GM19193 (cell line): Measurements from ENCODE around the gene MAMDC4.

Experiments
- POLR2A ChIP-seq: IDR thresholded peaks from 4 replicates; pipeline ENCODE4 v1.6.1; 2011; ENCODE audit not compliant: insufficient read depth, insufficient read length; ENCODE audit errors: extremely low read depth

MAMDC4 gene

DNA sequence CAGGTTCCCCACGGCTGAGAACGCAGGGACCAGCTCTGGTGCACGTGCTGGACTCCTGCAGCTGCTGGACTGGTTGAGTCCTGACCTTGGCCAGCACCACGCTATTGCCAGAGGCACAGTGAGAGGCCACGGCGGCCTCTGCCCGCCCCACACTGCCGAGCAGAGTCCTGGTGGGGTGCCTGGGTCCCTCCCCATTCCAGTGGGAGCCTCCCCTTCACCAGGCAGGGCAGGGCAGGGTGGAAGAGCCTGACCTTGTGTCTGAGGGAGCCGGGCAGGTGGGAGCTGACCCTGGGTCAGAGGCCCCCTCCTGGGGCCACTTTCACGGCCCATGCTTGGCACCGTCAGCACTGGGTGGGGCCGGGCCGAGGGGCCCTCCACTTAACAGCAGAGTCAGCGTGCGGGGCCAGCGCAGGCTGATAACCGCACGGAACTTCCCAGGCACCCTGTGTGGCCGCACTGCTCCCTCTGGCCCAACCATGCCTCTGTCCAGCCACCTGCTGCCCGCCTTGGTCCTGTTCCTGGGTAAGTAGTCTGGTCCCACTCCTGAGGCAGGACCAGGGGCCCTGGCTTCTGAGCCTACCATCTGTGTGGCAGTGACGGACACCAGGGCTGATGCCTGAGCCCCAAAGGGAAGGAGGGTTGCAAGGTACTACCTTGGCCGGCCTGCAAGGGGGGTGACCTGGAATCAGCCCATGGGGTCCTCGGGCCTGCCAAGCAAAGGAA, at the start of gene MAMDC4:
Gene MAMDC4 (plus strand): TSS at position 406 of the 723 bp plus-strand sequence. CDS start 71 bp downstream, at position 477.
- TF ChIP-seq POLR2A = no peak

DNA sequence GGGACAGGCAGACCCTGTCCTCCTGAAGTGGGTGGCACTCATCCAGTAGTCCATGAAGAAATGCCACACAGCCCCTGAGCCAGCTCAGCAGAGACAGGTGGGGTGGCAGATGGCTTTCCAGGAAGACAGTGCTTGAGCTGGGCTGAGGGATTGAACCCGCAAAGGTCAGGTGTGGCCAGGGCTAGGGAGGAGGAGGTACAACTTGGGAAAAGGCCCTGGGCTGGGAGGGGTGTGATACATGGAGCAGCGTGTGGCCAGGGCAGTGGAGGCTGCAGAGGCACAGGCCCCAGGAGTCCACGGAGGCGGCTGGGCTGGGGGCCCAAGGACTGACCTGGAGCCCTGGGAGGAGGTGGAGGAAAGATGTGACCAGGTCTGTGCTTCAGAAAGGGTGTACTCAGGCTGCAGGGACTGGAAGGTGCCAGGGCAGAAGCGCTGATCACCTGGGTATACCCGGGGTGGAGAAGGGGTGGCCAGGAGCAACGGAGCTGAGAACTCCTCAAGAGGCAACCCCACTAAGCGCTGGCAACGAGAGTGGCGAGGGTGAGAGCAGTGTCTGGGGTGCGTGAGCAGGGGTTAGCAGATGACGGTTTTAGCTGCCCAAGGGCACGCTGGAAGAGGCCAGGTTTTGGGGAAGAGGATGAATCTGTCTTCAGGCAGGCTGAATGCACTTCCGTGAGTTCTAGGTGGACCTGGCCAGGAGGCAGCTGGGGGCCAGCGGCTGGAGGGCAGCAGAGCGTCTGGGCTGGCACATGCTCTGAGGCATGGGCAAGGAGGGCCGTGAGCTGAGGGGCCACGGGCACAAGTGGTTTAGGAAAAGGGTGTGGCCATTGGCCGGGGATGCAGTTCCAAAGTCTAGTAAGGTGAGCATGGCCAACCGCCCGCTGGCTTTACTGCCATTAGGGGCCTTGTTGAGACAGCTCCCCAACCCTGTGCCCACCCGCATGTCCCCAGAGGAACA, 48.3 kb upstream of the MAMDC4 start:
- no peak for TF ChIP-seq POLR2A

DNA sequence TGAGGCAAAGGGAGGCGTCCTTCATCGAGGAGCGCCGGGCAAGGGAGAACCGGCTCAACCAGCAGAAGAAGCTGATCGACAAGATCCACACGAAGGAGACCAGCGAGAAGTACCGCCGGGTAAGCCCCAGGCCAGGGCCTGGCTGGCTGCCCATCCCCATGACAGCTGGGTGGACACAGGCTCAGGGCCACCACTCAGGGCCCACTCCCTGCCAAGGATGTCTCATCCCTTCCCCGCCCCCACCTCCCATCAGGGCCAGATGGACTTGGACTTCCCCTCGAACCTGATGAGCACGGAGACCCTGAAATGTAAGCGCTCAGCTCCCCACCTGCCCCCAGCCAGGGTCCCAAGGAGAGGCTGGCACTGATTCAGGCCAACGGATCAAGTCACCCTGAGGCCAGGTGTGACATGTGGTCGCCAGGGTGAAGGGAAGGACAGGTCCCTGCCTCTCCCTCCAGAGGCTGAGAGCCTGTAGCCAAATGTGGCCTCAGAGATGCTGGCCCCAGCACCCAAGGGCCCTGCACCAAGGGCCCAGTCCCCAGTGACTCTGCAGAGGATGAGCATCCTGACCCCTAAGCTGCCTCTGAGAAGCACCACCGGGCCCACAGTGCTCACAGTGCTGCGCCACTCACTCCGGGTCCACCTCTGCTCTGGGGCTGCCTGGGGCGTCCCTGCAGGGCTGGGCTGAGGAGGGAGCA, 47.5 kb upstream of the MAMDC4 start:
- TF ChIP-seq POLR2A = no peak

DNA sequence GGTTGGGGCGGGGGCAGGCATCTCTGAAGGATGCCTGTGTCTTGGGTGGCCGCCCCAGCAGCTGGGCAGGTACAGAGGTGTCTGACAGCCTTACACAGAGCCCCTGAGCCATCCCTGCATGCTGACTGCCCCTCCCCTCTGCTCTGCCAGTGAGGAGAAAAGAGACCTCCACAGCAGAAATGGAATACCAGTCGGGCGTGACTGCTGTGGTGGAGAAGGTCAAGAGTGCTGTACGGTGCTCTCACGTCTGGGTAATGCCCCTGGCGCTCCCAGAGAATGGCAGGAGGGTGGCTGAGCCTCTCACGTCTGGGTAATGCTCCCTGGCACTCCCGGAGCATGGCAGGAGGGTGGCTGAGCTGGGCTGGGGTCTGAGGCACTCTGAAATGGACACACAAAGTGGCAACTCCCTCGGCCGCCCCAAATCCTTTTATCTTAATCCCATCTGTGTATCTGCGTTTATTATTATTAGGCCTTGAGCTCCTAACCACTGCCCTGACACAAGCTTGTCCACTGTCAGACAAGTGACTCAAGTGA, 46.9 kb upstream of the MAMDC4 start:
- TF ChIP-seq POLR2A = no peak

DNA sequence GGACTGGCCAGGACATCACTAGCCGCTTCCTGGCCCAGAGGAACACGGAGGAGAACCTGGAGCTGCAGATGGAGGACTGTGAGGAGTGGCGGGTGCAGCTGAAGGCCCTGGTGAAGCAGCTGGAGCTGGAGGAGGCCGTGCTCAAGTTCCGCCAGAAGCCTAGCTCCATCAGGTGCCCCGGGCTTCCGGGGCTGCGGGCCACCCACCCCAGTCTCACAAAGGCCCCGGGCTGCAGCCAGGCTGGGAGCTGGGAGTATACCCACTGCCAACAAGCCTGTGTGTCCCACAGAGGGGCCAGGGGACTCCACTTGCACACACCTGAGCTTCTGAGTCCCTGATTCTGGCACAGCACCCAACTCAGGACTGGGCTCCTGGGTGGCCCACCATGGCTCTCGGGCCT, 46.1 kb upstream of the MAMDC4 start:
- TF ChIP-seq POLR2A = no peak

DNA sequence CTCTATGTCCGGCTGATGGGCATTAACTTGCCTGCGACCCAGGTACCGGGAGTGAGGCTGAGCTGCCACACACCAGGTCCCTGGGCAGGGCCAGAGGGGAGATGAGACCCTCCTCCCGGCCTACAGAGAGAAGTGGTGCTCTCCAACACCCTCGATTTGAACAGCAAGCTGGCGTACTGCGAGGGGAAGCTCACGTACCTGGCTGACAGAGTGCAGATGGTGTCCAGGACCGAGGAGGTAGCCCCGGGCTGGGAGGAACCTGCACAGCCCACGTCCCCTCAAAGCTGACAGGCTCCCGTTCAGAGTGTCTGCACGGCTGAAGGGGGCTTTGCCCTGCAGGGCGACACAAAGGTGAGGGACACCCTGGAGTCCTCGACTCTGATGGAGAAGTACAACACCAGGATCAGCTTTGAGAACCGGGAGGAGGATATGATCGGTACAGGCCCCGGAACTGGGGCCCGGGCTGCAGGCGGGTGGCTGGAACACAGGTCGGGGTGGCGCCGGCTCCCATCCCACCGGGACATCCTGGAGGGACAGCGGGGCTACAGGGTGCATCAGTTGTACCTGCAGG, 45.4 kb upstream of the MAMDC4 start:
- no peak for TF ChIP-seq POLR2A

DNA sequence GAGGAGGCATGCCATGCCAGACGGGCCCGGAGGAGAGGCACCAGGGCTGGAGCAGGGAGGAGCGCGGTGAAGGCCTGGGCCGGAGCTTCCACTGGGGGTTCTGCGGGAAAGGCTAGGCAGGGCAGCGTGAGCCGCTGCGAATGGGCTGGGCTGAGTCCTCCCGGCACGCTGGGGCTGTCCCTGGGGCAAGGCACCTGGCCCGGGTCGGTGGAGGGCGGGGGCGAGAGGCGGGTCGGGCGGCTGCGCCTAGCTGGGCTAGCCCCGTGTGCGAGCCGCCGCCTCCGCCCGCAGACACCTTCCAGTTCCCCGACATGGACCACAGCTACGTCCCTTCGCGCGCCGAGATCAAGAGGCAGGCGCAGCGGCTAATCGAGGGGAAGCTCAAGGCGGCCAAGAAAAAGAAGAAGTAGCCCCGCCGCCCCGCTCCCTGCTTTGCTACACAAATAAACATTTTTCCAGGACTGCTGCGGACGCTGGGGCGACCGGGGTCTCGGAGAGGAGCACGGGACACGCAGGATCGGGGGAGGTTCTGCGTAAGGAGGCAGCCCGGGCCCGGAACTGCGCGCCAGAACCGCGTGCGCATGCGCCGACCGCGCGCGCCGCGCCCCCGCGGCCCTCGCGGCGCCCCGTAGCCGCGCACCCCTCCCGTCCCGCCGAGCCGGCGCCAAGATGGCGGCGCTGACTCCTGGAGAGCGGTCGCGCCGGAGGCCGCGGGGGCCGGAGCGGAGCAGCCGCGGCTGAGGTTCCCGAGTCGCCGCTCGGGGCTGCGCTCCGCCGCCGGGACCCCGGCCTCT, 44.7 kb upstream of the MAMDC4 start, which contains the start of gene RABL6:
Gene RABL6 (plus strand): TSS at position 668 of the 794 bp plus-strand sequence. CDS start 249 bp downstream, outside the sequence.
- peak; percentile 91 for TF ChIP-seq POLR2A

DNA sequence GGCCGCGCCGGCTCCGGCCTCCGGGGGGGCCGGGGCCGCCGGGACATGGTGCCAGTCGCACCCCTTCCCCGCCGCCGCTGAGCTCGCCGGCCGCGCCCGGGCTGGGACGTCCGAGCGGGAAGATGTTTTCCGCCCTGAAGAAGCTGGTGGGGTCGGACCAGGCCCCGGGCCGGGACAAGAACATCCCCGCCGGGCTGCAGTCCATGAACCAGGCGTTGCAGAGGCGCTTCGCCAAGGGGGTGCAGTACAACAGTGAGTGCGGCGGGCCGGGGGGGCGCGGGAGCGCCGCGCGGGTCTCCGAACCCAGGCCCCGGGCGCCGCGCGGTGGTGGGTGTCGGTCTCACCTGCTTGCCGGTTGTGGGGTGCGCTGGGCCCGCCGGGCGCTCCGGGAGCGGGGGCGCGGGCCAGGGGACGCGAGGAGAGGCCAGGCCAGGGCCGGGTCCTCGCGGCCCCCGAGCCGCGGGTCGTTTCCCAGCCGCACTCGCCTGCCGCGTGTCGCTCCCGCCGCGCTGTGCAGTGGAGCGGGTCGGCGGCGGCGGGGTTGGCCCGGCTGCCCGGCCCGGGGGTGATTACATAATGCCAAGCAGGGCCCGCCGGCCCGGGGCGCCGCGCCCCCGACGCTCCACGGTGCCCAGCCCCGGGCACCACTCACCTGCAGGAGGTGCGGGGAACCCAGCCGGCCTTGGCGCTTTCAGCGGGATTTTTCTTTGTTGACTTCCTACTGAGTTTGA, 43.9 kb upstream of the MAMDC4 start:
- no peak for TF ChIP-seq POLR2A

DNA sequence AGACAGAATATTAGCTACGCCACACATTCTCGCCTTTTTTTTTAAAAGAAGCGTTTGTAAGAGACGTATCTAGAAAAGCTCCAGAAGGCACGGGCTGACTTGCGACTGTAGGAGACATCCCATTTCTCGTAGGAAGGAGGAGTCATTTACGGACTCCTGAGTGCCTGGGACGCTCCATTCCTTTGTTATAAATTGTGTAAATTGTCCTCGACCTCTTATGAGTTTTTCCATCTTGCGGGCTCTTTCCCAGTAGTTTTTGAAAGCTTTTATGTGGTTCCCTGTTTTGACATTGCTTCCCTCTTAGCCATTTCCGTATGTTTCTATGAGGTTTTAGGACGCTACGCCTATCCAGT, 43.4 kb upstream of the MAMDC4 start:
- no peak for TF ChIP-seq POLR2A

DNA sequence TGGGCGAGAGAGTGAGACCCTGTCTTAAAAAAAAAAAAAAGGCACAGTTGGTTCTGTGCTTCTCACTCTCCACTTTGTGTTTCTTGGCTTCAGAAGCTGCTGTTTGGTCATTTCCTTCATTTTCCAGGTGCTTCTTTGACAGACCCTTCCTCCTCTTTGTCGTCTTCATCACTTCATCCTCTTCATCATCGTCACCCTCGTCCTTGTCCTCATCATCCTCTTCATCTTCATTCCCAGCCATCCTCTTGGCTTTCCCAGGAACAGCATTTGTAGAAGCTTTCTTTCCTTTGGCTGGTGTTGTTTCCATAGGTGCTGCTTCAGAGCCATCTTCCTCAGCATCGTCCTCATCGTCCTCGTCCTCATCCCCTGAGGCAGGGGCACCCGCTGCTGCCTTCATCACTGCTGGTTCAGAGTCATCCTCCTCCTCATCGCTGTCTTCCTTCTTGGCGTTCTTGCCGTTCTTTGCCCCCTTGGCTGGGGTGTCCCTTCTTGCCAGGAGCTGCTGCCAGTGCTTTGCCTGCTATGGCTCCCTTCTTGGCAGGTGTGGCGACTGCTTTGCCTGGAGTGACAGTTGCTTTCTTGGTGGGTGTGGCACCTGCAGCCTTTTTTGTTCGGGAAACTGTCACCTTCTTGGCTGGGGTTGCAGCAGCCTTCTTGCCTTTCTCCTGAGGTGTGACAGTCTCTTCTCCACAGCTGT, 37.3 kb upstream of the MAMDC4 start:
- no peak for TF ChIP-seq POLR2A

DNA sequence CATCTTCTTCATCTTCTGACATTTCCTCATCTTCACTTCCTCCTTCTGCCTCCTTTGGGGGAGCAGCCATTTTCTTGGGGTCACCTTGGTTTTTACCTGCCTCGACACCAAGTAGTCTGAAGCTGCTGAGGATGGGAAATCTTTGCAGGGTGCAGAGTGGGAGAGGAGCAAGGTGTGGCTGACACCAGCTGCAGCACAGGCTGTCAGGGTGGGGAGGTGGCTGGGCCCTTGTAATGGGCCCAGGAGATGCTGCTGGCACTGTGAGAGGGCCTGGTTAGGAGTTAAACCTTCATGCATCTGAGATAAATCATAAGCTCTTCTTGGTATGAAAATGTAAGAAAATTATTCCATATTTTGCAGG, 36.7 kb upstream of the MAMDC4 start:
- no peak for TF ChIP-seq POLR2A

DNA sequence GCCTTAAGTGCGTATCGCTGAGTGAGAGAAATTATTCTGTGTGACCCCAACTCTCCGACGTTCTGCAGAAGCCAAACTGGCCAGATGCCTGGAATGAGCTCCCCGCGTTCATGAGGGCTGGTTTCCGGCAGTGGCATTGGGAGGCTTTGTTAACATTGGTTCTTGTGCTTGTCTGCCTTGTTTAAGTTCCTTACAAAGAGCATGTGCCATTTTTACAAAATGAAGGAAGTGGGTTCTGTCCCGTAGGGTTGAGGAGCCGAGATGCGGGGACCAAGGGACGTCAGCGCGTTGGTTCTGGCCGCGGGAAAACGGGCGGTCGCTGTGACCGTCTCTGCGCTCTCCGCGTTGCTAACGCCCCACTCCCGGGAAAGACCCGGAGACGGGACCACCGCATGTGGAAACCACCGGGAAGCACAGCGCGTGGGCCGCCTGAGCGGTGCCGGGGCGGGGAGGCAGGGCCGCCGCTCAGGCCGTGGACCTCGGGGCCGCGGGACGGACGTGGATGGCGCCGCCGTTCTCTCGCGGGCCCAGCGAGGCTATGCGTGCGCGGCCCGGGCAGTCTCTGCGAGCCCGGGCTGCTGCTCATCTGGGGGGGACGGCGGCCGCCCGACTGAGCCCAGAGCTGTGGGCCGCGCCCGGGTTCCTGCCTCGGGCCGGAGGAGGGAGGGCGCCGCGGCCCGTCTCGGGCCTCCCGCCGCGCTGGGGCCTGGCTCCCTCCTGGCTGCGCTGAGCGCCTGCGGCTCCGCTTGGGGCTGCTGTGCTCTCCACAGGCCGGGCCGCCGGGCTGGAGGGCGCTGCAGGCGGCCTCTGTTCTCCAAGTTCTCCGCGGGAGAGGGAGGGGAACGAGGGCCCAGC, 30.9 kb upstream of the MAMDC4 start:
- TF ChIP-seq POLR2A = no peak
